Choroid plexus epithelial cell (primary cell): ENCODE results near the gene FER.

Experiments
- DNase-seq: peaks from one replicate; pipeline ENCODE4 v3.0.0-alpha.2; 2010; ENCODE audit warnings: low read depth
- H3K4me3 ChIP-seq: 2 replicates; pipeline ENCODE4 v1.5.1; 2011; ENCODE audit warnings: low read depth, mild to moderate bottlenecking, control low read depth, low read length, moderate library complexity
- TF ChIP-seq, protein P1 (sequence below): conservative IDR thresholded peaks from 2 replicates; pipeline ENCODE4 v1.5.1; 2011; ENCODE audit warnings: low read depth, mild to moderate bottlenecking, control low read depth, inconsistent platforms, low read length, moderate library complexity

Gene FER

DNA sequence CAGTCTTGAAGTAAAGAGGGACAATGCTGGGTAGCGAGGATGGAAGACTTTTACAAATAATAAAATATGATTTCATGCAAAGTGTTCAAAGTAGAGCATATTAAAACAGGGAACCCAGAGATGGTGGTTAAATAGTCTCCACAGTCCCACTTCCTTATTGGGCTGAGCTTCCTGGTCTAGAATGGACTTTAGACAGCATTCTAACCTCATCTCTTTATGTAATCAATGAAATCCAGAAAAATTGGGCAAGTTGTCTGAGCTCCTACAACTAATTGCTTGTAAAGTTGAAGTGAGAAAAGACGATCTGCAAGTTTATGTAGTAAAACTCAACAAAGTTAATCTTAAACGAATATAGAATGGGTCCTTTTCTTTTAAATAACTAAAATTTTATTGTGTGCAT, 333.2 kb downstream of the FER start:
- H3K4me3 ChIP-seq: no peak overlapping the region
- TF ChIP-seq, protein P1, sequence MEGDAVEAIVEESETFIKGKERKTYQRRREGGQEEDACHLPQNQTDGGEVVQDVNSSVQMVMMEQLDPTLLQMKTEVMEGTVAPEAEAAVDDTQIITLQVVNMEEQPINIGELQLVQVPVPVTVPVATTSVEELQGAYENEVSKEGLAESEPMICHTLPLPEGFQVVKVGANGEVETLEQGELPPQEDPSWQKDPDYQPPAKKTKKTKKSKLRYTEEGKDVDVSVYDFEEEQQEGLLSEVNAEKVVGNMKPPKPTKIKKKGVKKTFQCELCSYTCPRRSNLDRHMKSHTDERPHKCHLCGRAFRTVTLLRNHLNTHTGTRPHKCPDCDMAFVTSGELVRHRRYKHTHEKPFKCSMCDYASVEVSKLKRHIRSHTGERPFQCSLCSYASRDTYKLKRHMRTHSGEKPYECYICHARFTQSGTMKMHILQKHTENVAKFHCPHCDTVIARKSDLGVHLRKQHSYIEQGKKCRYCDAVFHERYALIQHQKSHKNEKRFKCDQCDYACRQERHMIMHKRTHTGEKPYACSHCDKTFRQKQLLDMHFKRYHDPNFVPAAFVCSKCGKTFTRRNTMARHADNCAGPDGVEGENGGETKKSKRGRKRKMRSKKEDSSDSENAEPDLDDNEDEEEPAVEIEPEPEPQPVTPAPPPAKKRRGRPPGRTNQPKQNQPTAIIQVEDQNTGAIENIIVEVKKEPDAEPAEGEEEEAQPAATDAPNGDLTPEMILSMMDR: no peak
- no peak for DNase-seq

- no peak overlapping the region for H3K4me3 ChIP-seq
- DNase-seq: no peak
- TF ChIP-seq, protein P1: no peak
Measured at GRCh38 chr5:109083937-109084336, 336.2 kb downstream of the FER start.

- TF ChIP-seq, protein P1: no peak
- H3K4me3 ChIP-seq: no peak overlapping the region
- DNase-seq: peak; percentile 4
Measured at GRCh38 chr5:109089191-109089590, 341.5 kb downstream of the FER start.

- H3K4me3 ChIP-seq: no peak overlapping the region
- no peak for DNase-seq
- TF ChIP-seq, protein P1: no peak
Measured at GRCh38 chr5:109099081-109099480, 351.4 kb downstream of the FER start.

GRCh38 chr5:109100971-109101370, 353.3 kb downstream of the FER start:
- H3K4me3 ChIP-seq: no peak overlapping the region
- TF ChIP-seq, protein P1: no peak
- no peak for DNase-seq

GRCh38 chr5:109102096-109102690, 354.5 kb downstream of the FER start:
- TF ChIP-seq, protein P1: no peak
- no peak for DNase-seq
- no peak overlapping the region for H3K4me3 ChIP-seq

- no peak overlapping the region for H3K4me3 ChIP-seq
- DNase-seq: peak; percentile 81
- TF ChIP-seq, protein P1: no peak
Measured at GRCh38 chr5:109105631-109106267, 358.1 kb downstream of the FER start.
